8988T (cell line): ENCODE measurements around the gene RHBDL1.

ENCODE experiments used
- DNase-seq: peaks from one replicate; pipeline ENCODE4 v3.0.0; 2011

RHBDL1 gene

GRCh38 chr16:708959-709358 lies 33.5 kb downstream of the RHBDL1 start:
- DNase-seq, result no peak

DNA sequence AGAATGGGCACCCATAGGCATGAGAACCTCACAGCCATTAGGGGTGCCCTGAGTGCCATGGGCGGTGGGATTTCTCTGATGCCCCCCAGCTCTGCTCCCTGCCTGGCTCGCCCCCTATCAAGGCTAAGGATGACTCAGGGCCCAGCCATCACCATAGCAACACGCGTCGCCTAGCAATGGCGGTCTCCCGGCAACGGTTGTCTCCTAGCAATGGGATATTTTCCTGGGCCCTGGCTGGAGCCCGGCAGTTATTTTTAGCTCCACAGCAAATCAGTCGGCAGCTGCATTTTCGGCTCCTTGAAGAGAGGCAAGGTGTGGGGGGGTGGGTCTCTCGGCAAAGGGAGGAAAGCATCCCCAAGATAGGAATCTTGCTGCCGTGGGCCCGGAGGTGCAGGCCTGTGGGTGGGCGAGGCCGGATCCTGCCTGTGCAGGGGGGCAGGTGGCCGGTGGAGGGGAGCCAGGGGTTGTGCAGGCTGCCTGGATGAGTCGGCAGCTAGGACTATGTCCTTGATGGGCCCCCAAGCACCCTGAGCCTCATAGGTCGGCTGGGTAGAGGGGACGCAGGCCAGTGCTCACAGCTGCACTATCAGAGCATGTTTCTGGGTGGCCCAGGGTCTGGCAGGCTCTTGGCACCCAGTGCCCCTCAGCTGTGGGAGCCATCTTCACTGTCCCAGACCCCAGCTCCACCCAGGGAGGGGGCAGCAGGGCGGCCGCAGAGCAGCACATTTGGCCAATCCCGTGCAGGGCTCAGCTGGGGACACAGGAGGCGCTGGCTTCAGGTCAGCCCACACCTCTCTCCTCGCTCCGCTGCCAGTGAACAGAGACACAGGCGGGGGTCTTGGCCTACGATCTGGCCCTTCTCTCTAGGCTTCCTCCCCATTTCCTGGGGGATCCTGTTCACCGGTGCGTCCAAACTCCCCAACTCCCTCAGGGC lies 34.4 kb downstream of the RHBDL1 start:
- DNase-seq, result no peak

GRCh38 chr16:710500-711075 lies 35.1 kb downstream of the RHBDL1 start:
- DNase-seq, result no peak

- DNase-seq, result no peak
Measured at GRCh38 chr16:711084-711483, 35.6 kb downstream of the RHBDL1 start.

- DNase-seq, result peak; percentile 96
Measured at GRCh38 chr16:711548-712320, 36.3 kb downstream of the RHBDL1 start.

- peak; percentile 91 for DNase-seq
Measured at GRCh38 chr16:712740-713250, 37.3 kb downstream of the RHBDL1 start.

DNA sequence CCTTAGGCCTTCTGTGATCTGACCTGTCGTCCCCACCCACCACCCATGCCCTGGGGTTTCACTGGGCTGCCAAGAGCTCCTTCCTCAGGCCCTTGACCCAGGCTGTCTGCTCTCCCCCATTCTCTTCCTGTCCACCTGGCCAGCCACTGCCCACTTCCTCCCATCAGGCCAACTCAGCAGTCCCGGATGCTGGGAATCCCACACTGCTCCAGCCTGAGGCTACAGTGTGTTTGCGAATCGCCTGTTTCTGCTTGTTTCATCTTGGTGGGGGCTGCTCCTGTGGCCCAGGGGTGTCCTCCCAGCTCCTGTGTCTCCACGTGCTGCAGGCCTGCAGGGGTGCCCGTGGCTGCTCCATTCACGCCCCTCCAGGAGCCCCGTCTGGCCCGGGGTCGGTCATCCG lies 38.6 kb downstream of the RHBDL1 start:
- DNase-seq, result no peak

GRCh38 chr16:714558-715476 lies 39.3 kb downstream of the RHBDL1 start, which contains the start of gene METRN:
Gene METRN, plus strand, starts transcription at chr16:715118. Its CDS starts 172 bp downstream, at chr16:715290.
- peak; percentile 91 for DNase-seq

DNA sequence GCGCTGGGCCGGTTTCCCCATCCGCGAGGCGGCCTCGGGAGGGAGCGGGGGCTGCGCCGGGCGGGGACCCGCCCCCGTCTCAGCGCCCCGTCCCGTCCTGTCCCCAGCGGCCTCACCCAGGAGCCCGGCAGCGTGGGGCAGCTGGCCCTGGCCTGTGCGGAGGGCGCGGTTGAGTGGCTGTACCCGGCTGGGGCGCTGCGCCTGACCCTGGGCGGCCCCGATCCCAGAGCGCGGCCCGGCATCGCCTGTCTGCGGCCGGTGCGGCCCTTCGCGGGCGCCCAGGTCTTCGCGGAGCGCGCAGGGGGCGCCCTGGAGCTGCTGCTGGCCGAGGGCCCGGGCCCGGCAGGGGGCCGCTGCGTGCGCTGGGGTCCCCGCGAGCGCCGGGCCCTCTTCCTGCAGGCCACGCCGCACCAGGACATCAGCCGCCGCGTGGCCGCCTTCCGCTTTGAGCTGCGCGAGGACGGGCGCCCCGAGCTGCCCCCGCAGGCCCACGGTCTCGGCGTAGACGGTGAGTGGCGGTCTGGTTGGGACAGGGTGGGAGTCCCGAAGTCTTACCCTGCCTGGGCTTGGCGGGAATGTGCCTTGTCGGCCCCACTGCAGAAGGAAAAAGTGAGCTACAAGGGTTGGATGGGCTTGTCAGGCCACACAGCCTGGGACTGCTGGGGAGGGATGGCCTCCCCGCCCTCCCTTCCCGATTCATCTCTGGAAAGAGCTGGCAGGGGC lies 40.2 kb downstream of the RHBDL1 start:
- DNase-seq, result no peak

DNA sequence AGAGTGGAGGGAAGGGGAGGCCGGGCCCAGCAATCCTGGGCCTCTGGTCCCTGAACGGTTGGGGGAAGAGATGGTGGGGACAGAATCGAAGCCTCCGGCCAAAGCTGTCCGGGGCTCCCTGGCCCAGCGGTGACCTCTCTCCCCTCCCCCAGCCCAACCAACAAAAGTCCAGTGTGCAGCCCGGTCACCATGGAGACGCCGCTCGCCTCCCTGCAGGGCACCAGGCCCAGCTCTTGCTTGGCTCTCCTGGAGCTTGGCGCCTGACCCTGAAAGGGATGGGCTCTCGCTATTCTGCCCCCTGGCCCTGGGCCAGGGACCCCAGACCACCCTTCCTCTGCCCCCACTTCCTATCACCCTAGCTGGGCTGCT lies 40.7 kb downstream of the RHBDL1 start:
- DNase-seq, result no peak

GRCh38 chr16:716768-717325 lies 41.4 kb downstream of the RHBDL1 start:
- DNase-seq, result no peak

- DNase-seq, result no peak
Measured at GRCh38 chr16:717450-718245, 42.2 kb downstream of the RHBDL1 start.

- DNase-seq, result no peak
Measured at GRCh38 chr16:718389-718788, 42.9 kb downstream of the RHBDL1 start.

- no peak for DNase-seq
Measured at GRCh38 chr16:718922-719321, 43.5 kb downstream of the RHBDL1 start.

GRCh38 chr16:719815-720446 lies 44.5 kb downstream of the RHBDL1 start:
- no peak for DNase-seq

GRCh38 chr16:720447-720989 lies 45.0 kb downstream of the RHBDL1 start:
- DNase-seq, result no peak

DNA sequence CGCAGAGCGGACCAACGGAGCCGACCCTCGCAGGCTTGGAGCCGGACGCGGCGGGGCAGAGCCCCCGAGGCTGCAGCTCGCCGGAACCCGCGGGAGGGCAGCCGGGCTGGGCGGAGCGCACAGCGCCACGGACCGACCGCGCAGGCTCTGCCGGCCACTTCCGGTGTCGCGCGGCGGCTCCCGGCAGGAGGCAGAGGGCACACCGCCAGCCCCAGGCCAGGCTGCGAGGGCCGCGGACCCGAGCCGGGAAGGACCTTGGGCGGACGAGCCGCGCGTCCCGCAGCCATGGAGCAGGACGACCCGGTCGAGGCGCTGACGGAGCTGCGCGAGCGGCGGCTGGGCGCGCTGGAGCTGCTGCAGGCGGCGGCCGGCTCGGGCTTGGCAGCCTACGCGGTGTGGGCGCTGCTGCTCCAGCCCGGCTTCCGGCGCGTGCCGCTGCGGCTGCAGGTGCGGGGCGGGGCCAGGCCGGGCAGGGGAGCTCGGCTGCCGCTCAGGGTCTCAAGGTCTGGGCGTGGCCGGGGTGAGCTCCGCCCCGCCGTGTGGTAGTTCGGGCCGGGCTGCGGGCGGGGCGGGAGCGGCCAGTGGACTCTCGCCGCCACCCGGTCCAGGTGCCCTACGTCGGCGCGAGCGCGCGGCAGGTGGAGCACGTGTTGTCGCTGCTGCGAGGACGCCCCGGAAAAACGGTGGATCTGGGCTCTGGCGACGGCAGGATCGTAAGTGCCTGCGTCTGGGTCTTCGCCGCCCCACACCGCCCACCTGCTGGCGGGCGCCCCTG lies 45.7 kb downstream of the RHBDL1 start, which contains the start of gene ANTKMT:
ANTKMT (plus strand) TSS at position 157 of the 775 bp plus-strand sequence; CDS start at position 286, 129 bp downstream.
- DNase-seq, result peak; percentile 95

- DNase-seq, result no peak
Measured at GRCh38 chr16:721765-722540, 46.5 kb downstream of the RHBDL1 start.
